Lung (tissue), 12 donors: ENCODE measurements around the gene TKTL1. TPM values are rescaled to one million over a fixed set of nuclear protein-coding genes. Genes with fewer than 3 reads are reported as not detected.
A peak's percentile ranks its signal among the peaks of the same experiment; 100 is the strongest.

ENCODE experiments used
- ATAC-seq: fragments of 200-7000 bp; cut with Tn5 transposase; one replicate; pipeline ENCODE4 v1.9.1; 2020; ENCODE audit warnings: moderate number of reproducible peaks; ENCODE audit not compliant: insufficient read depth, low FRiP score
- DNase-seq, 3 donors: peaks; one replicate each; pipeline ENCODE4 v3.0.0-alpha.2; 2013 to 2017
- H3K27ac ChIP-seq, 2 donors: one replicate each; pipeline ENCODE4 v1.5.1; 2013; ENCODE audit warnings: mild to moderate bottlenecking in 2 of 2, moderate library complexity in 2 of 2, control low read depth in 1 of 2, inconsistent platforms in 1 of 2, low read depth in 1 of 2, low read length in 1 of 2
- H3K27me3 ChIP-seq, 3 donors: one replicate each; pipeline ENCODE4 v1.5.1; 2013; ENCODE audit warnings: low read length in 2 of 3; ENCODE audit not compliant: control insufficient read depth in 3 of 3, insufficient read depth in 3 of 3
- H3K36me3 ChIP-seq, 4 donors: one replicate each; pipeline ENCODE4 v1.5.1; 2013; ENCODE audit warnings: low read length in 4 of 4, mild to moderate bottlenecking in 1 of 4, moderate library complexity in 1 of 4; ENCODE audit not compliant: control insufficient read depth in 4 of 4, insufficient read depth in 4 of 4
- H3K4me1 ChIP-seq, 5 donors: one replicate each; pipeline ENCODE4 v1.5.1; 2013; ENCODE audit warnings: low read length in 5 of 5, mild to moderate bottlenecking in 2 of 5, moderate library complexity in 1 of 5; ENCODE audit not compliant: control insufficient read depth in 5 of 5, insufficient read depth in 5 of 5
- H3K4me3 ChIP-seq: one replicate; pipeline ENCODE4 v1.5.1; 2013; ENCODE audit warnings: mild to moderate bottlenecking, control low read depth, moderate library complexity
- H3K9ac ChIP-seq, 2 donors: one replicate each; pipeline ENCODE4 v1.5.1; 2013; ENCODE audit warnings: low read length in 2 of 2, control low read depth in 1 of 2; ENCODE audit not compliant: insufficient read depth in 1 of 2
- H3K9me3 ChIP-seq, 4 donors: one replicate each; pipeline ENCODE4 v1.5.1; 2013; ENCODE audit warnings: low read length in 3 of 4, mild to moderate bottlenecking in 1 of 4, moderate library complexity in 1 of 4; ENCODE audit not compliant: control insufficient read depth in 4 of 4, insufficient read depth in 3 of 4
- WGBS, 2 donors: extraction: QIAGEN DNeasy Blood & Tissue Kit; methylation state at CpG; one replicate each; pipeline ENCODE4 v1.1.7; 2013; 5-methylcytosine and 5-hydroxymethylcytosine counted together
- polyA plus RNA-seq, 2 donors: library from polyadenylated mRNA; stranded (reverse); fragments of 200-250 nt; gene quantifications; one replicate each; pipeline ENCODE4 v1.2.1, GENCODE V29; 2013
- total RNA-seq, 2 donors: library from RNA; depleted of rRNA in 1 of 2; stranded (reverse); fragments of >200 nt in 1 of 2; gene quantifications; one replicate each; pipeline ENCODE4 v1.2.1, GENCODE V29; 2014 to 2021
- TF ChIP-seq, protein P1 (sequence below): IDR thresholded peaks from 2 replicates; pipeline ENCODE4 v1.5.1; 2012; ENCODE audit warnings: mild to moderate bottlenecking; ENCODE audit errors: control extremely low read depth, extremely low read depth
- donor health status: control.
- donor health status: control.
- donor health status: Bipolar disorder and iron deficiency.
- donor health status: healthy.
- donor health status: DM: yes; HTN: yes; CAD: no.

Gene TKTL1
- total and polyA plus RNA-seq, 4 donors = 0.18 to 1.5 (median 0.54) TPM; not detected in 1

DNA sequence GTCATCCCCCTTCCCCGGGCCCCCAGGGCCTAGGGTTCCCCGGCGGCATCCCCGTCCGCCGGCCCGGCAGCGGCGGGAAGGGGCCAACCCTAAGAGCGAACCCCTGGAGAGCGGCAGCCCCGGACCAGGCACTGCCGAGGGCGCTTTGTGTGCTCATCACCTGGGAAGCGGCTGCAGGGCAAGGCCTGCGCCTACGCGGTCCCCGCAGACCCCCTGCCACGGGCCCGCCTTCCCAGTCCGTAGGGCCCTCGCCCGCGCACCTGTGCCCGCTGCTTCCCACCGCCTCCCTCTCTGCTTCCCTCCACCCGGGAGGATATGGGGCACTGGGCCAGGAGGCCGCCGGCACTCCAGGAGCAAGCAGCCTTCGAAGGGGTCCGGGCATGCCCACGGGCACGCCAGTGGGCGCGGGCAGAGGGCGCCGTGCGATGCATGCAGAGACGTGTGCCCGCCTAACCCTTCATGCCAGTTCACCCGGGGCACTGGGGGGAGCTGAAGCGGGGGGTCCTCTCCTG lies 76.2 kb downstream of the TKTL1 start:
- ATAC-seq (no peak), DNase-seq (no peak)
- H3K4me1 ChIP-seq = peaks cover 0 to 24% (median 2%) of the 10 kb centered on the region in 5 donors
- WGBS, 2 donors = 4 to 42% methylated on average over 26 to 43 of the region's 43 CpGs
- peaks cover 0 to 6% (median 0%) of the 10 kb centered on the region in 4 donors for H3K9me3 ChIP-seq
- H3K9ac ChIP-seq = no peak overlapping the region
- peaks cover 0 to 13% (median 7%) of the 10 kb centered on the region in 4 donors for H3K36me3 ChIP-seq
- H3K27me3 ChIP-seq = no peaks in the 10 kb centered on the region
- no peak overlapping the region for H3K4me3 ChIP-seq
- TF ChIP-seq, protein P1, sequence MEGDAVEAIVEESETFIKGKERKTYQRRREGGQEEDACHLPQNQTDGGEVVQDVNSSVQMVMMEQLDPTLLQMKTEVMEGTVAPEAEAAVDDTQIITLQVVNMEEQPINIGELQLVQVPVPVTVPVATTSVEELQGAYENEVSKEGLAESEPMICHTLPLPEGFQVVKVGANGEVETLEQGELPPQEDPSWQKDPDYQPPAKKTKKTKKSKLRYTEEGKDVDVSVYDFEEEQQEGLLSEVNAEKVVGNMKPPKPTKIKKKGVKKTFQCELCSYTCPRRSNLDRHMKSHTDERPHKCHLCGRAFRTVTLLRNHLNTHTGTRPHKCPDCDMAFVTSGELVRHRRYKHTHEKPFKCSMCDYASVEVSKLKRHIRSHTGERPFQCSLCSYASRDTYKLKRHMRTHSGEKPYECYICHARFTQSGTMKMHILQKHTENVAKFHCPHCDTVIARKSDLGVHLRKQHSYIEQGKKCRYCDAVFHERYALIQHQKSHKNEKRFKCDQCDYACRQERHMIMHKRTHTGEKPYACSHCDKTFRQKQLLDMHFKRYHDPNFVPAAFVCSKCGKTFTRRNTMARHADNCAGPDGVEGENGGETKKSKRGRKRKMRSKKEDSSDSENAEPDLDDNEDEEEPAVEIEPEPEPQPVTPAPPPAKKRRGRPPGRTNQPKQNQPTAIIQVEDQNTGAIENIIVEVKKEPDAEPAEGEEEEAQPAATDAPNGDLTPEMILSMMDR = no peak
- H3K27ac ChIP-seq = peak overlapping the region; percentile 57 to 87

DNA sequence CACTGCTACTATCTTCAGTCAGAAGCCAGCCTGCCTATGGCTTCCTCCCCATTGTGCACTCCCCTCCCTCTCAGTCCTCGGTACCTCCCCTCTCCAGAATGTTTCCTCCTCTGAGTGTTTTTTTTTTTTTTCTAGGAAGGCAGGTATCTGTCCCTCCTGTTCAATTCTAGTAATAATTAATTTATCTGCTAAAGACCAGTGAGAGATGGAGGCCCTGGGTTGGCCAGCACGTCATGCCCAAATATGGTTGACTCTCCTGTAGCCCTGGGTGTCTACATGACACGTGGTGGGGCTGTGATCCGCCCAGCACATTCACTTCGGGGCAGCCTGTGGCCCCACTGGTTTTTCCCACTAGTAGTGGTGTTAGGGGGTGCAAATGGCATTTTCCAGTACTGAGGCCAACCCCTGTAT lies 77.0 kb downstream of the TKTL1 start:
- WGBS, 2 donors = 32 to 46% methylated on average over 5 of the region's 5 CpGs
- ATAC-seq (no peak), DNase-seq (no peak)
- H3K9me3 ChIP-seq = peaks cover 0 to 6% (median 0%) of the 10 kb centered on the region in 4 donors
- H3K36me3 ChIP-seq = peaks cover 0 to 11% (median under 1%) of the 10 kb centered on the region in 4 donors
- H3K27ac ChIP-seq = peak overlapping the region in 1 of 2 donors; percentile 87
- H3K4me1 ChIP-seq = peaks cover 0 to 28% (median 2%) of the 10 kb centered on the region in 5 donors
- H3K27me3 ChIP-seq = no peaks in the 10 kb centered on the region
- no peak overlapping the region for H3K4me3 ChIP-seq
- H3K9ac ChIP-seq = no peak overlapping the region
- TF ChIP-seq, protein P1 = no peak

DNA sequence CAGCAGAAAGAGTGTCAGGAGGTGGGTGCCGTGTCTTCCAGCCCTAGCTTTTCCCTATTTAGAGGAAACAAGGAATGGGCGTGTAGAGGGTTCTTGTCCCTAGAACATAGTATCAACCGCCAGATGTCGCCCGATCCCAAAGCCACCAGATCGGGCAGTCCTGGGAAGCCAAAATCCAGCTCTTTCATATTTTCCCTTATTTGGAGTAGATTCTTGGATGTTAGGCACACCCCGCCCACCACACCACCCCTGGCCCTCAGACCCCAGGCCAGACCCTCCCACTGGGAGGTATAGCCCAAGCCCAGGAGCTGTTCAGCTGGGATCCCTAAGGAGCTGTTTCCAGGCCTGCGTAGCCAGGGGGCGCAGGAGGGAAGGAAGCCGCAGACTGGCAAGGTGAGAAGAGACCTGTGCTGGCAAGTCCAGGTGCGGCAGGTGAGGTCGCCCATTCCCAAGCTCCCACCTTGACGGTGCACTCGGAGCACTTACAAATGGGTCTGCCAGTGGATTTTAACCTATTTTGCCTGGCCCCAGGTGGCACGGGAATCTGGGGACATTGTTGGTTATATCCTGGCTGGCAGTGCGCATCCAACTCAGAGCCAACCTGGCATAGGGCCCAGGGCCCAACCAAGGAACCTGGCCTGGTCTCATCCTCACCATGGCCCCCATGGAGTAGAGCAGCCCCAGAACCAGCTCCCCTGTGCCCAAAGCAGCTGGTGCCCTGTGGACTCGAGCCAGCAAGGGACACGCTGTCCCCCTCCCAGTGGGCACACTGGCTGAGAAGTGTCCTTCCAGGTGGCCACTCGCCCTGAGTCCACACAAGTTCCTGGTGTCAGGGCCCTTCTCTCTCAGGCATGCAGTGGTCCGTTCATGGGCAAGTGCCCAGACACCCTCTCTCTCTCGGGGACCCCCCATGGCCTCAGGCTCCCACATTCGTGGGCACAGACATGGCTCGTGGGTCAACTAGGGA lies 78.0 kb downstream of the TKTL1 start:
- peaks cover 0 to 6% (median 0%) of the 10 kb centered on the region in 4 donors for H3K9me3 ChIP-seq
- H3K4me1 ChIP-seq = peaks cover 0 to 20% (median 4%) of the 10 kb centered on the region in 5 donors
- H3K4me3 ChIP-seq = peak overlapping the region; percentile 6
- H3K9ac ChIP-seq = peak overlapping the region in 1 of 2 donors; percentile 42
- ATAC-seq (no peak), DNase-seq (peak; percentile 84 to 90 (median 90))
- peak overlapping the region; percentile 23 to 68 for H3K27ac ChIP-seq
- H3K36me3 ChIP-seq = peaks cover 0 to 7% (median 0%) of the 10 kb centered on the region in 4 donors
- no peaks in the 10 kb centered on the region for H3K27me3 ChIP-seq
- TF ChIP-seq, protein P1 = peak; percentile 0
- 20 to 51% methylated on average over 17 to 23 of the region's 23 CpGs for WGBS, 2 donors
